ENCODE measurements around the gene CDK2. TPM values are rescaled to one million over a fixed set of nuclear protein-coding genes. Genes with fewer than 3 reads are reported as not detected.
A peak's percentile ranks its signal among the peaks of the same experiment; 100 is the strongest.
"Not testable (repeated sequence)": the region's sequence is repeated elsewhere in the genome, so short reads cannot be mapped to it uniquely, and the experiment has no call there.

CDK2 gene
- total RNA-seq, 1 donor from 2014 or later: 46.5 TPM

- Mint-ChIP-seq H3K27me3 (ENCODE audit: insufficient read depth, low read depth) (peaks cover 8% of the 10 kb centered on the region), H3K36me3 (peaks cover 16% of the 10 kb centered on the region), H3K9me3 (no peaks in the 10 kb centered on the region), H3K4me1 (peaks cover 17% of the 10 kb centered on the region), H3K27ac (peak overlapping the region; percentile 42), H3K4me3 (peak overlapping the region; percentile 30)
- Histone ChIP-seq H3K4me2 (no peak overlapping the region), H3K9ac (no peak overlapping the region), H3K36me3 (no peaks in the 10 kb centered on the region), H3K79me2 (ENCODE audit: low read depth) (peaks cover 15% of the 10 kb centered on the region), H3K27me3 (no peaks in the 10 kb centered on the region), H2AFZ (replicated peaks) (no peak overlapping the region), H3K4me1 (no peaks in the 10 kb centered on the region), H3F3A (ENCODE audit: low read depth) (peaks cover 11% of the 10 kb centered on the region), H3K9me3 (ENCODE audit: low read depth) (no peaks in the 10 kb centered on the region), H3K4me3 (no peak overlapping the region), H3K27ac (no peak overlapping the region), H4K20me1 (ENCODE audit: low read depth) (no peaks in the 10 kb centered on the region)
- no peak for TF ChIP-seq EZH2 (IDR thresholded peaks at IDR 0.05)
- no peak for DNase-seq (ENCODE audit: low spot score)
Measured at GRCh38 chr12:56001487-56002100, 35.0 kb downstream of the CDK2 start.

- H3K9ac ChIP-seq; H2AFZ ChIP-seq (replicated peaks); H3K4me3 Mint-ChIP-seq; H3K27ac Mint-ChIP-seq; H3K4me1 ChIP-seq; H3K4me2 ChIP-seq; H4K20me1 ChIP-seq (ENCODE audit: low read depth); H3K9me3 Mint-ChIP-seq; H3K9me3 ChIP-seq (ENCODE audit: low read depth); H3K27ac ChIP-seq; DNase-seq (ENCODE audit: low spot score); H3K36me3 ChIP-seq; H3K27me3 ChIP-seq; H3K79me2 ChIP-seq (ENCODE audit: low read depth); H3K4me3 ChIP-seq: not testable (repeated sequence)
- H3F3A ChIP-seq (ENCODE audit: low read depth): peaks cover 19% of the 10 kb centered on the region
- peaks cover 13% of the 10 kb centered on the region for H3K27me3 Mint-ChIP-seq (ENCODE audit: insufficient read depth, low read depth)
- H3K4me1 Mint-ChIP-seq: peaks cover 18% of the 10 kb centered on the region
- peaks cover 18% of the 10 kb centered on the region for H3K36me3 Mint-ChIP-seq
Measured at GRCh38 chr12:56003376-56003775, 36.7 kb downstream of the CDK2 start.

- no peak overlapping the region for H3K27ac ChIP-seq
- Mint-ChIP-seq H3K4me1 (peaks cover 16% of the 10 kb centered on the region), H3K27ac (peak overlapping the region; percentile 48), H3K4me3 (peak overlapping the region; percentile 8), H3K27me3 (ENCODE audit: insufficient read depth, low read depth) (peaks cover 13% of the 10 kb centered on the region), H3K9me3 (no peaks in the 10 kb centered on the region), H3K36me3 (peaks cover 18% of the 10 kb centered on the region)
- peaks cover 20% of the 10 kb centered on the region for H3F3A ChIP-seq (ENCODE audit: low read depth)
- no peaks in the 10 kb centered on the region for H3K9me3 ChIP-seq (ENCODE audit: low read depth)
- no peaks in the 10 kb centered on the region for H3K36me3 ChIP-seq
- DNase-seq (ENCODE audit: low spot score): no peak
- no peaks in the 10 kb centered on the region for H3K27me3 ChIP-seq
- no peak overlapping the region for H3K4me2 ChIP-seq
- H3K9ac ChIP-seq: no peak overlapping the region
- no peaks in the 10 kb centered on the region for H4K20me1 ChIP-seq (ENCODE audit: low read depth)
- TF ChIP-seq CTCF (IDR thresholded peaks at IDR 0.05): no peak
- TF ChIP-seq EZH2 (IDR thresholded peaks at IDR 0.05): no peak
- TF ChIP-seq EZH2phosphoT487 (IDR thresholded peaks at IDR 0.05): no peak
- H3K4me3 ChIP-seq: no peak overlapping the region
- H3K79me2 ChIP-seq (ENCODE audit: low read depth): no peaks in the 10 kb centered on the region
- no peak overlapping the region for H2AFZ ChIP-seq (replicated peaks)
- no peaks in the 10 kb centered on the region for H3K4me1 ChIP-seq
Measured at GRCh38 chr12:56004211-56004610, 37.6 kb downstream of the CDK2 start.

- Mint-ChIP-seq H3K27ac (peak overlapping the region; percentile 93), H3K9me3 (no peaks in the 10 kb centered on the region), H3K4me3 (peak overlapping the region; percentile 90), H3K27me3 (ENCODE audit: insufficient read depth, low read depth) (peaks cover 13% of the 10 kb centered on the region), H3K4me1 (peaks cover 14% of the 10 kb centered on the region), H3K36me3 (peaks cover 17% of the 10 kb centered on the region)
- Histone ChIP-seq H3K4me3 (peak overlapping the region; percentile 69), H3F3A (ENCODE audit: low read depth) (peaks cover 20% of the 10 kb centered on the region), H2AFZ (replicated peaks) (peak overlapping the region; percentile 60), H3K9me3 (ENCODE audit: low read depth) (no peaks in the 10 kb centered on the region), H4K20me1 (ENCODE audit: low read depth) (no peaks in the 10 kb centered on the region), H3K9ac (peak overlapping the region; percentile 64), H3K27me3 (no peaks in the 10 kb centered on the region), H3K36me3 (no peaks in the 10 kb centered on the region), H3K4me2 (peak overlapping the region; percentile 85), H3K4me1 (peaks cover 4% of the 10 kb centered on the region), H3K27ac (peak overlapping the region; percentile 55), H3K79me2 (ENCODE audit: low read depth) (no peaks in the 10 kb centered on the region)
- DNase-seq (ENCODE audit: low spot score): peak; percentile 96
- TF ChIP-seq EZH2 (IDR thresholded peaks at IDR 0.05) (no peak), CTCF (IDR thresholded peaks at IDR 0.05) (no peak), EZH2phosphoT487 (IDR thresholded peaks at IDR 0.05) (no peak)
Measured at GRCh38 chr12:56007564-56008559, 41.2 kb downstream of the CDK2 start.
